DOHH2 (cell line): ENCODE results near the gene MAPRE3.

Experiments used
- H3F3A ChIP-seq: fragments of 200-600 bp; sonication (generic), shearing (Covaris generic); 2 replicates; pipeline ENCODE4 v1.6.0; 2016; ENCODE audit warnings: antibody characterized with exemption, mild to moderate bottlenecking; ENCODE audit not compliant: control insufficient read depth, insufficient read depth
- H3K27ac ChIP-seq: fragments of 200-600 bp; sonication (generic); 2 replicates; pipeline ENCODE4 v1.5.1; 2014; ENCODE audit warnings: low read depth, mild to moderate bottlenecking, low read length, moderate library complexity
- H3K27me3 ChIP-seq: fragments of 200-600 bp; sonication (generic); 2 replicates; pipeline ENCODE4 v1.6.1; 2014; ENCODE audit warnings: mild to moderate bottlenecking, low read length, mixed read lengths; ENCODE audit not compliant: control insufficient read depth
- H3K36me3 ChIP-seq: fragments of 200-600 bp; sonication (generic); 2 replicates; pipeline ENCODE4 v1.6.1; 2014; ENCODE audit warnings: mild to moderate bottlenecking, low read length, moderate library complexity, mixed read lengths; ENCODE audit not compliant: control insufficient read depth
- H3K4me1 ChIP-seq: fragments of 200-600 bp; sonication (generic); 2 replicates; pipeline ENCODE4 v1.6.1; 2014; ENCODE audit warnings: mild to moderate bottlenecking, low read length, mixed read lengths; ENCODE audit not compliant: control insufficient read depth
- H3K4me2 ChIP-seq: fragments of 200-600 bp; sonication (generic); 2 replicates; pipeline ENCODE4 v1.6.0; 2014; ENCODE audit warnings: mild to moderate bottlenecking, low read length, moderate library complexity
- H3K4me3 ChIP-seq: fragments of 200-600 bp; sonication (generic); 2 replicates; pipeline ENCODE4 v1.5.1; 2014; ENCODE audit warnings: mild to moderate bottlenecking, low read length, mixed read lengths
- H3K79me2 ChIP-seq: fragments of 200-600 bp; sonication (generic); 2 replicates; pipeline ENCODE4 v1.6.1; 2014; ENCODE audit warnings: mild to moderate bottlenecking, low read length, mixed read lengths; ENCODE audit not compliant: control insufficient read depth
- H3K9me2 ChIP-seq: fragments of 200-600 bp; sonication (generic); replicated peaks from 2 replicates; pipeline ENCODE4 v1.6.1; 2014; ENCODE audit warnings: mild to moderate bottlenecking, low read length, mixed read lengths; ENCODE audit not compliant: control insufficient read depth
- H3K9me3 ChIP-seq: fragments of 200-600 bp; sonication (generic); 2 replicates; pipeline ENCODE4 v1.6.1; 2014; ENCODE audit warnings: antibody characterized with exemption, low read length, mixed read lengths; ENCODE audit not compliant: control insufficient read depth, insufficient read depth
- H4K20me1 ChIP-seq: fragments of 200-600 bp; sonication (generic); 2 replicates; pipeline ENCODE4 v1.6.0; 2014; ENCODE audit warnings: low read depth, mild to moderate bottlenecking, antibody characterized with exemption, low read length, moderate library complexity; ENCODE audit not compliant: control insufficient read depth, insufficient read depth
- EZH2phosphoT487 ChIP-seq: fragments of 200-600 bp; sonication (generic); IDR thresholded peaks from 2 replicates; pipeline ENCODE4 v1.6.1; 2017; ENCODE audit warnings: borderline replicate concordance, mild to moderate bottlenecking, antibody characterized with exemption, low read length, moderate library complexity, mixed read lengths
- TF ChIP-seq, protein P1 (sequence below): fragments of 200-600 bp; sonication (generic); IDR thresholded peaks from one replicate; pipeline ENCODE4 v1.5.1; 2014; ENCODE audit warnings: antibody characterized with exemption, mild to moderate bottlenecking, low read depth, low read length; ENCODE audit not compliant: poor library complexity, severe bottlenecking

The MAPRE3 gene

DNA sequence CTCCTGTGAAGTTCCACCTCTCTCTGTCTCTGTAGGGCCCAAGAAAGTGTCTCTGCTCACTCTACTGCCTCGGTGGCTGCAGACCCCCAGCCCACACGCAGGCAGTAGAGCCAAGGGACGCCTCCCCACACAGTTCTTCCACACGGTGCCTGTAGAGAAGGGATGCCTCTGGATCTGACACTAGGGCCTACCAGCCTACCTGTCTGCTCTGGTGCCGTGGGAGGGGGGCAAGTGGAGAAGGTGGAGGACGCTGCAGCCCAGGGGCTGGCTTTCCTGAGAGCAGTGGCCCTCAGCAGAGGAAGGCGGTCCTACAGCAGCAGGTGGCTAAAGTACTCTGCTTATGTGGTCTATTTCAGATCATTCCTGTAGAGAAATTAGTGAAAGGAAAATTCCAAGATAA is 53.3 kb downstream of the MAPRE3 start:
- Histone ChIP-seq H3K36me3 (no peaks in the 10 kb centered on the region), H3K27me3 (no peaks in the 10 kb centered on the region), H3K9me2 (no peaks in the 10 kb centered on the region), H4K20me1 (no peaks in the 10 kb centered on the region), H3K9me3 (no peaks in the 10 kb centered on the region), H3K4me3 (no peak overlapping the region), H3K4me1 (no peaks in the 10 kb centered on the region), H3K27ac (no peak overlapping the region), H3K4me2 (no peak overlapping the region), H3F3A (no peaks in the 10 kb centered on the region), H3K79me2 (no peaks in the 10 kb centered on the region)
- TF ChIP-seq, protein P1, sequence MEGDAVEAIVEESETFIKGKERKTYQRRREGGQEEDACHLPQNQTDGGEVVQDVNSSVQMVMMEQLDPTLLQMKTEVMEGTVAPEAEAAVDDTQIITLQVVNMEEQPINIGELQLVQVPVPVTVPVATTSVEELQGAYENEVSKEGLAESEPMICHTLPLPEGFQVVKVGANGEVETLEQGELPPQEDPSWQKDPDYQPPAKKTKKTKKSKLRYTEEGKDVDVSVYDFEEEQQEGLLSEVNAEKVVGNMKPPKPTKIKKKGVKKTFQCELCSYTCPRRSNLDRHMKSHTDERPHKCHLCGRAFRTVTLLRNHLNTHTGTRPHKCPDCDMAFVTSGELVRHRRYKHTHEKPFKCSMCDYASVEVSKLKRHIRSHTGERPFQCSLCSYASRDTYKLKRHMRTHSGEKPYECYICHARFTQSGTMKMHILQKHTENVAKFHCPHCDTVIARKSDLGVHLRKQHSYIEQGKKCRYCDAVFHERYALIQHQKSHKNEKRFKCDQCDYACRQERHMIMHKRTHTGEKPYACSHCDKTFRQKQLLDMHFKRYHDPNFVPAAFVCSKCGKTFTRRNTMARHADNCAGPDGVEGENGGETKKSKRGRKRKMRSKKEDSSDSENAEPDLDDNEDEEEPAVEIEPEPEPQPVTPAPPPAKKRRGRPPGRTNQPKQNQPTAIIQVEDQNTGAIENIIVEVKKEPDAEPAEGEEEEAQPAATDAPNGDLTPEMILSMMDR: no peak
- no peak for TF ChIP-seq EZH2phosphoT487

DNA sequence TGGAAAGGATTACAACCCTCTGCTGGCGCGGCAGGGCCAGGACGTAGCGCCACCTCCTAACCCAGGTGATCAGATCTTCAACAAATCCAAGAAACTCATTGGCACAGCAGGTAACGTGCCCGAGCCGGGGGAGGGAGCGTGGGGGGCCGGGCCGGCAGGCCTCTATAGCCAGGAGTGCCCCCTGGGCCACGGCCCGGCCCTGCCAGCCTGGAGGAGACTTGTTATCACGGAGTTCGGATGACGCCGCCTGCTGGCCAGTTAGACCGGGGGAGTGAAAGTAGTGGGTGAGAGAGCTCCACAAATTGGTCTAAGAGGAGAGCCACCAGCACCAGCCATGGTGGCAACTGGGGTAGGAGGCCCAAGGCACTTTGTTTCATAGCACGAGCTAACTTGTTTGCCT is 53.8 kb downstream of the MAPRE3 start:
- no peaks in the 10 kb centered on the region for H3K4me1 ChIP-seq
- no peak overlapping the region for H3K27ac ChIP-seq
- no peaks in the 10 kb centered on the region for H3K27me3 ChIP-seq
- no peak for TF ChIP-seq EZH2phosphoT487
- TF ChIP-seq, protein P1: no peak
- no peaks in the 10 kb centered on the region for H3K9me2 ChIP-seq
- H3K9me3 ChIP-seq: no peaks in the 10 kb centered on the region
- no peak overlapping the region for H3K4me3 ChIP-seq
- no peak overlapping the region for H3K4me2 ChIP-seq
- H3K79me2 ChIP-seq: no peaks in the 10 kb centered on the region
- no peaks in the 10 kb centered on the region for H3K36me3 ChIP-seq
- no peaks in the 10 kb centered on the region for H3F3A ChIP-seq
- no peaks in the 10 kb centered on the region for H4K20me1 ChIP-seq

DNA sequence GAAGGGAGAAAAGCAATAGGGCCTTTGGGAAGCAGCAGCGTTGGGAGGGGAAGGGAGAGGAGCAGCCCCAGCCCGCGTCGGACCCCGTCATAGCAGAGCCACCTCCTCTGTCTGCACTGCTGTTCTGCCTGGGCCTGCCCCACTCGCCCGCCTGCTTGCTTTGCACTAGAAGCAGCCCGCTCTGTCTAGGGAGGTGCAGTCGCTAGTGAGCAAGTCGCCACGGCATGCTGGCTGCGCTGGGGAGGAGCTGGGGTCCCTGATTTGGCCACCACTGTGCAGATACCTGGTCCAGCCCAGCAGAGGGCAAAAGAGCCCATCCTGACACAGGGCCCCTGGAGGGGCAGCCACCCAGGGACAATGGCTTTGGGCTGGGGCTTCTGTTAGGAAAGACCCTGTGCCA is 54.4 kb downstream of the MAPRE3 start:
- H3K9me2 ChIP-seq: no peaks in the 10 kb centered on the region
- no peaks in the 10 kb centered on the region for H3K36me3 ChIP-seq
- H4K20me1 ChIP-seq: no peaks in the 10 kb centered on the region
- TF ChIP-seq, protein P1: no peak
- no peak for TF ChIP-seq EZH2phosphoT487
- H3K27ac ChIP-seq: no peak overlapping the region
- no peak overlapping the region for H3K4me2 ChIP-seq
- H3K9me3 ChIP-seq: no peaks in the 10 kb centered on the region
- no peaks in the 10 kb centered on the region for H3K27me3 ChIP-seq
- H3K79me2 ChIP-seq: no peaks in the 10 kb centered on the region
- no peak overlapping the region for H3K4me3 ChIP-seq
- H3K4me1 ChIP-seq: no peaks in the 10 kb centered on the region
- no peaks in the 10 kb centered on the region for H3F3A ChIP-seq
